ENCODE data around the gene DVL2. TPM values are rescaled to one million over a fixed set of nuclear protein-coding genes. Genes with fewer than 3 reads are reported as not detected.
A peak's percentile ranks its signal among the peaks of the same experiment; 100 is the strongest.

Gene DVL2
- total and polyA plus RNA-seq, 2 experiments from 2014 or later, result 19.5 to 41.2 TPM

- Histone ChIP-seq H3K79me2 (ENCODE audit: insufficient read depth) (peaks cover 48% of the 10 kb centered on the region), H3K9ac (peak overlapping the region; percentile 74), H3K4me2 (ENCODE audit: unreplicated experiment) (no peak overlapping the region), H4K20me1 (ENCODE audit: insufficient read depth) (no peaks in the 10 kb centered on the region; the same call in 1 of the 2 replicates), H3K36me3 (ENCODE audit: low read depth) (peaks cover 18% of the 10 kb centered on the region), H3K9me2 (ENCODE audit: insufficient read depth) (no peaks in the 10 kb centered on the region), H3K27me3 (replicated peaks; ENCODE audit: insufficient read depth) (no peaks in the 10 kb centered on the region), H3K4me3 (peak overlapping the region; percentile 70; the same call in 1 of the 2 replicates), H2AFZ (no peak overlapping the region; the same call in 1 of the 2 replicates), H3K9me3 (ENCODE audit: low read depth) (no peaks in the 10 kb centered on the region), H3F3A (ENCODE audit: insufficient read depth) (peaks cover 3% of the 10 kb centered on the region; the same call in 1 of the 2 replicates), H3K4me1 (ENCODE audit: insufficient read depth) (peaks cover 15% of the 10 kb centered on the region), H3K27ac (no peak overlapping the region)
- no peak for TF ChIP-seq EZH2phosphoT487 (IDR thresholded peaks at IDR 0.05; ENCODE audit: insufficient read depth, low read depth)
- no peak for TF ChIP-seq EZH2 (IDR thresholded peaks at IDR 0.05; ENCODE audit: insufficient read depth, poor library complexity, severe bottlenecking)
- WGBS, 2 experiments (ENCODE audit: low coverage in 1 of 2, low lambda C conversion rate in 2 of 2, missing lambda C conversion rate in 2 of 2), result 58 to 59% methylated on average over 14 to 15 of the region's 15 CpGs
- DNase-seq, result no peak
- in situ Hi-C loops (cut with MboI), result no loop called here
These were observed 30.0 kb downstream of the DVL2 start for GRCh38 chr17:7204336-7204735.

GRCh38 chr17:7203391-7203790 is 30.9 kb downstream of the DVL2 start:
- H3K4me1 ChIP-seq (ENCODE audit: insufficient read depth), result peaks cover 15% of the 10 kb centered on the region
- H3K27ac ChIP-seq, result no peak overlapping the region
- TF ChIP-seq EZH2 (IDR thresholded peaks at IDR 0.05; ENCODE audit: insufficient read depth, poor library complexity, severe bottlenecking) (no peak), EZH2phosphoT487 (IDR thresholded peaks at IDR 0.05; ENCODE audit: insufficient read depth, low read depth) (no peak)
- in situ Hi-C loops (cut with MboI), result no loop called here
- no peak overlapping the region for H3K4me2 ChIP-seq (ENCODE audit: unreplicated experiment)
- H3K4me3 ChIP-seq, result no peak overlapping the region
- no peak overlapping the region for H2AFZ ChIP-seq
- peaks cover 3% of the 10 kb centered on the region; the same call in 1 of the 2 replicates for H3F3A ChIP-seq (ENCODE audit: insufficient read depth)
- H3K9ac ChIP-seq, result no peak overlapping the region
- H4K20me1 ChIP-seq (ENCODE audit: insufficient read depth), result no peaks in the 10 kb centered on the region
- no peaks in the 10 kb centered on the region for H3K27me3 ChIP-seq (replicated peaks; ENCODE audit: insufficient read depth)
- 91 to 95% methylated on average over 13 to 16 of the region's 16 CpGs for WGBS, 2 experiments (ENCODE audit: low coverage in 1 of 2, low lambda C conversion rate in 2 of 2, missing lambda C conversion rate in 2 of 2)
- no peaks in the 10 kb centered on the region for H3K9me3 ChIP-seq (ENCODE audit: low read depth)
- H3K36me3 ChIP-seq (ENCODE audit: low read depth), result peaks cover 18% of the 10 kb centered on the region
- no peaks in the 10 kb centered on the region for H3K9me2 ChIP-seq (ENCODE audit: insufficient read depth)
- DNase-seq, result no peak
- H3K79me2 ChIP-seq (ENCODE audit: insufficient read depth), result peaks cover 39% of the 10 kb centered on the region

GRCh38 chr17:7196651-7197401 is 37.5 kb downstream of the DVL2 start:
- no peaks in the 10 kb centered on the region for H3K9me3 ChIP-seq (ENCODE audit: low read depth)
- H3K36me3 ChIP-seq (ENCODE audit: low read depth), result peaks cover 15% of the 10 kb centered on the region
- no peak overlapping the region for H2AFZ ChIP-seq
- WGBS, 2 experiments (ENCODE audit: low coverage in 1 of 2, low lambda C conversion rate in 2 of 2, missing lambda C conversion rate in 2 of 2), result 91% methylated on average over 22 of the region's 22 CpGs
- no peaks in the 10 kb centered on the region for H3F3A ChIP-seq (ENCODE audit: insufficient read depth)
- no peaks in the 10 kb centered on the region for H3K79me2 ChIP-seq (ENCODE audit: insufficient read depth)
- H3K4me3 ChIP-seq, result no peak overlapping the region
- no peaks in the 10 kb centered on the region for H3K9me2 ChIP-seq (ENCODE audit: insufficient read depth)
- no peaks in the 10 kb centered on the region for H4K20me1 ChIP-seq (ENCODE audit: insufficient read depth)
- H3K4me1 ChIP-seq (ENCODE audit: insufficient read depth), result no peaks in the 10 kb centered on the region
- no peak for TF ChIP-seq EZH2phosphoT487 (IDR thresholded peaks at IDR 0.05; ENCODE audit: insufficient read depth, low read depth)
- TF ChIP-seq EZH2 (IDR thresholded peaks at IDR 0.05; ENCODE audit: insufficient read depth, poor library complexity, severe bottlenecking), result no peak
- H3K9ac ChIP-seq, result no peak overlapping the region
- in situ Hi-C loops (cut with MboI), result no loop called here
- no peak overlapping the region for H3K27ac ChIP-seq
- DNase-seq, result no peak
- H3K4me2 ChIP-seq (ENCODE audit: unreplicated experiment), result no peak overlapping the region
- no peaks in the 10 kb centered on the region for H3K27me3 ChIP-seq (replicated peaks; ENCODE audit: insufficient read depth)

- H4K20me1 ChIP-seq (ENCODE audit: insufficient read depth), result no peaks in the 10 kb centered on the region
- 96 to 98% methylated on average over 12 of the region's 12 CpGs for WGBS, 2 experiments (ENCODE audit: low coverage in 1 of 2, low lambda C conversion rate in 2 of 2, missing lambda C conversion rate in 2 of 2)
- H3K9me2 ChIP-seq (ENCODE audit: insufficient read depth), result no peaks in the 10 kb centered on the region
- H3K27ac ChIP-seq, result no peak overlapping the region
- H3K4me3 ChIP-seq, result no peak overlapping the region
- H2AFZ ChIP-seq, result no peak overlapping the region
- no peaks in the 10 kb centered on the region for H3K79me2 ChIP-seq (ENCODE audit: insufficient read depth)
- H3K4me2 ChIP-seq (ENCODE audit: unreplicated experiment), result no peak overlapping the region
- no peaks in the 10 kb centered on the region for H3K4me1 ChIP-seq (ENCODE audit: insufficient read depth)
- no peaks in the 10 kb centered on the region for H3K27me3 ChIP-seq (replicated peaks; ENCODE audit: insufficient read depth)
- no peaks in the 10 kb centered on the region for H3F3A ChIP-seq (ENCODE audit: insufficient read depth)
- H3K9me3 ChIP-seq (ENCODE audit: low read depth), result no peaks in the 10 kb centered on the region
- no peak overlapping the region for H3K9ac ChIP-seq
- TF ChIP-seq EZH2phosphoT487 (IDR thresholded peaks at IDR 0.05; ENCODE audit: insufficient read depth, low read depth), result no peak
- TF ChIP-seq EZH2 (IDR thresholded peaks at IDR 0.05; ENCODE audit: insufficient read depth, poor library complexity, severe bottlenecking), result no peak
- no peak for DNase-seq
- in situ Hi-C loops (cut with MboI), result no loop called here
- peaks cover 8% of the 10 kb centered on the region; the same call in 1 of the 2 replicates for H3K36me3 ChIP-seq (ENCODE audit: low read depth)
These were observed 38.3 kb downstream of the DVL2 start for GRCh38 chr17:7195971-7196370.

All from GM23248 (cell line).